Measurements from ENCODE around the gene ASAP3. TPM values are rescaled to one million over a fixed set of nuclear protein-coding genes. Genes with fewer than 3 reads are reported as not detected.

ASAP3 gene
- total RNA-seq, 1 donor from 2014 or later: 33.5 TPM

DNA sequence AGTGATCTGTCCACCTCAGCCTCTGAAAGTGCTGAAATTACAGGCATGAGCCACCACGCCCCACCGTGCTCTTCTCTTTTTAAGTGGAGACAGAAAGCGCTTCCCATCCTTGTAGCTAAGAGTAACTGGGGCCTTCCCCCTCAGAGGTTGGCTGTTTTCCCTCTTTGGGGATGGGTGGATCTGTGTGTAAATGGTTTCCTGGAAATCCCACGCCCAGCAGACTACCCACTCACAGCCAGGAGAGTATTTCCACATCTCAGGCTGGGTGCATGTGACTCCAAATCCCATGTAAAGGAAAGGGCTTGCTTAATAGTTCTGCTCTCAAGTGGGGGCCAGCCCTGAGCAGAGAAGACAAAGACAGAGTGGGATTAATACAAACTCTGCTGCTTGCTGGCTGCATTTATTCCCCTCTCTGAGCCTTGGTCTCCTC is 39.9 kb downstream of the ASAP3 start:
- no peak overlapping the region for H3K27ac Mint-ChIP-seq (ENCODE audit: unreplicated experiment)
- peaks cover 2% of the 10 kb centered on the region for H3K27me3 Mint-ChIP-seq (ENCODE audit: low read depth, unreplicated experiment)
- FAIRE-seq (no peak), DNase-seq (ENCODE audit: low read depth) (peak; percentile 61)
- Histone ChIP-seq H3K27me3 (ENCODE audit: insufficient read depth, low read length) (no peaks in the 10 kb centered on the region), H3K4me1 (ENCODE audit: insufficient read depth, low read length) (no peaks in the 10 kb centered on the region), H3K36me3 (ENCODE audit: insufficient read depth, low read length) (no peaks in the 10 kb centered on the region), H3K4me2 (ENCODE audit: low read length) (no peak overlapping the region), H3K9me3 (ENCODE audit: insufficient read depth, low read depth, low read length) (no peaks in the 10 kb centered on the region), H3K27ac (ENCODE audit: low read depth, low read length) (no peak overlapping the region), H2AFZ (ENCODE audit: low read depth, low read length) (no peak overlapping the region), H4K20me1 (ENCODE audit: insufficient read depth, low read length) (no peaks in the 10 kb centered on the region), H3K9ac (ENCODE audit: low read length) (no peak overlapping the region), H3K4me3 (ENCODE audit: insufficient read depth, low read depth, low read length) (no peak overlapping the region), H3K79me2 (ENCODE audit: insufficient read depth, low read length) (no peaks in the 10 kb centered on the region)
- H3K36me3 Mint-ChIP-seq (ENCODE audit: low read depth, unreplicated experiment): peaks cover 16% of the 10 kb centered on the region
- H3K4me3 Mint-ChIP-seq (ENCODE audit: unreplicated experiment): no peak overlapping the region
- no peaks in the 10 kb centered on the region for H3K9me3 Mint-ChIP-seq (ENCODE audit: unreplicated experiment)
- H3K4me1 Mint-ChIP-seq (ENCODE audit: low read depth, unreplicated experiment): peaks cover 3% of the 10 kb centered on the region
- no peak for TF ChIP-seq EZH2 (IDR thresholded peaks at IDR 0.05; ENCODE audit: insufficient read depth, low read length)
- TF ChIP-seq, protein P1, sequence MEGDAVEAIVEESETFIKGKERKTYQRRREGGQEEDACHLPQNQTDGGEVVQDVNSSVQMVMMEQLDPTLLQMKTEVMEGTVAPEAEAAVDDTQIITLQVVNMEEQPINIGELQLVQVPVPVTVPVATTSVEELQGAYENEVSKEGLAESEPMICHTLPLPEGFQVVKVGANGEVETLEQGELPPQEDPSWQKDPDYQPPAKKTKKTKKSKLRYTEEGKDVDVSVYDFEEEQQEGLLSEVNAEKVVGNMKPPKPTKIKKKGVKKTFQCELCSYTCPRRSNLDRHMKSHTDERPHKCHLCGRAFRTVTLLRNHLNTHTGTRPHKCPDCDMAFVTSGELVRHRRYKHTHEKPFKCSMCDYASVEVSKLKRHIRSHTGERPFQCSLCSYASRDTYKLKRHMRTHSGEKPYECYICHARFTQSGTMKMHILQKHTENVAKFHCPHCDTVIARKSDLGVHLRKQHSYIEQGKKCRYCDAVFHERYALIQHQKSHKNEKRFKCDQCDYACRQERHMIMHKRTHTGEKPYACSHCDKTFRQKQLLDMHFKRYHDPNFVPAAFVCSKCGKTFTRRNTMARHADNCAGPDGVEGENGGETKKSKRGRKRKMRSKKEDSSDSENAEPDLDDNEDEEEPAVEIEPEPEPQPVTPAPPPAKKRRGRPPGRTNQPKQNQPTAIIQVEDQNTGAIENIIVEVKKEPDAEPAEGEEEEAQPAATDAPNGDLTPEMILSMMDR (IDR thresholded peaks at IDR 0.05; ENCODE audit: insufficient read depth, low read depth, low read length): no peak

DNA sequence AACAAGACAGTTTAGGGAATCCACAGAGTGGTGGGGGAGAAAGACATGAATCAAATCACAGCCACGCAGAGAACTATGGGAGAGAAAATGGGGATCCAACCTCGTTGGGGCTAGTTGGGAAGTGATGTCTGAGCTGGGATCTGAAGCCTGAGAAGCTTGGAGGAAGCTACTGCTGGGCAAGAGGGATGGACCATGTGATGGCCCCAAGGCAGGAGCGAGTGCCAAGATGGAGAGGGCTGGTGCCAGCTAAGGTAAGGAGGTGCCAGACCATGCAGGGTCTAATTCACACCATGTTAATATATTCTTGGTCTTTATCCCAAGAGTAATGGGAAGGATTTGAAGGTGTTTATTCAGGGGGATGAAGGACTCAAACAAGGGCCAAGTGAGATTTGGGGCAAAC is 41.2 kb downstream of the ASAP3 start:
- H3K4me2 ChIP-seq (ENCODE audit: low read length): no peak overlapping the region
- no peak overlapping the region for H3K27ac ChIP-seq (ENCODE audit: low read depth, low read length)
- H3K27me3 Mint-ChIP-seq (ENCODE audit: low read depth, unreplicated experiment): peaks cover 6% of the 10 kb centered on the region
- H2AFZ ChIP-seq (ENCODE audit: low read depth, low read length): no peak overlapping the region
- no peak overlapping the region for H3K4me3 Mint-ChIP-seq (ENCODE audit: unreplicated experiment)
- FAIRE-seq (no peak), DNase-seq (ENCODE audit: low read depth) (no peak)
- no peaks in the 10 kb centered on the region for H3K36me3 ChIP-seq (ENCODE audit: insufficient read depth, low read length)
- no peaks in the 10 kb centered on the region for H3K9me3 Mint-ChIP-seq (ENCODE audit: unreplicated experiment)
- H3K9me3 ChIP-seq (ENCODE audit: insufficient read depth, low read depth, low read length): no peaks in the 10 kb centered on the region
- H3K27ac Mint-ChIP-seq (ENCODE audit: unreplicated experiment): no peak overlapping the region
- TF ChIP-seq, protein P1 (IDR thresholded peaks at IDR 0.05; ENCODE audit: insufficient read depth, low read depth, low read length): no peak
- TF ChIP-seq EZH2 (IDR thresholded peaks at IDR 0.05; ENCODE audit: insufficient read depth, low read length): no peak
- no peak overlapping the region for H3K4me3 ChIP-seq (ENCODE audit: insufficient read depth, low read depth, low read length)
- peaks cover 3% of the 10 kb centered on the region for H3K4me1 Mint-ChIP-seq (ENCODE audit: low read depth, unreplicated experiment)
- H3K27me3 ChIP-seq (ENCODE audit: insufficient read depth, low read length): no peaks in the 10 kb centered on the region
- H3K9ac ChIP-seq (ENCODE audit: low read length): no peak overlapping the region
- H3K4me1 ChIP-seq (ENCODE audit: insufficient read depth, low read length): no peaks in the 10 kb centered on the region
- peaks cover 23% of the 10 kb centered on the region for H3K36me3 Mint-ChIP-seq (ENCODE audit: low read depth, unreplicated experiment)
- no peaks in the 10 kb centered on the region for H4K20me1 ChIP-seq (ENCODE audit: insufficient read depth, low read length)
- H3K79me2 ChIP-seq (ENCODE audit: insufficient read depth, low read length): no peaks in the 10 kb centered on the region

DNA sequence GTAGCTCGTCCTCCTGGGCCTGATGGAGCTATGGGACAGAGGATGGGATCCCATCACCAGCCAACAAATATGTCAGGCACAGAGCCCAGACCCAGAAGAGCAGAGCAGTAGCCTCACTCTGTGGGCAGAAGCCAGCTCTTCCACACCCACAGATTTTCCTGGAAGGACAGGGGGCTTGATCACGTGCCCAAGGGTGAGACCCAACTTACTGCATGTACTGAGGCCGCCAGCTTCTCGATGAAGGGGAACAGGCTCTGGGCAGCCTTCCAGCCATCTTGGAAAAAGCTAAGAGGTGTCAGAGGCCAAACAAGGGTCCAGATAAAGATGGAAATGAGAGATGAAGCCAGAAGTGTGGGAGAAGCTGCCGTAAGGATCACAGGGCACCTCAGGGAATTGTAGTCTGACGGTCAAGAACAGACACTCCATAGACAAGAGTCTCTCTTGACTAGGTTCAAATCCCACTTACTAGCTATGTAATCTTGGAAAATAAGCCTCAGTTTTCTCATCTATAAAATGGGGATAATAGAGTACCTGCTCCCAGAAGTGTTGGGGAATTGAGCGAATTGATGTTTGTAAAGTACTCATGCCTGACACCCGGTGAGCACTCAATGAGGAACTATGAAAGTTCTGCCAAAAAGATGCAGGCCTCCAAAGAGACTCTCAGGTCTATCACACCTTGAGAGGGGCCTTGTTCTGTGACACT is 42.4 kb downstream of the ASAP3 start:
- no peaks in the 10 kb centered on the region for H3K79me2 ChIP-seq (ENCODE audit: insufficient read depth, low read length)
- H3K27me3 ChIP-seq (ENCODE audit: insufficient read depth, low read length): no peaks in the 10 kb centered on the region
- no peak for DNase-seq (ENCODE audit: low read depth)
- H3K36me3 ChIP-seq (ENCODE audit: insufficient read depth, low read length): no peaks in the 10 kb centered on the region
- no peak for FAIRE-seq
- no peaks in the 10 kb centered on the region for H3K4me1 ChIP-seq (ENCODE audit: insufficient read depth, low read length)
- H3K4me3 Mint-ChIP-seq (ENCODE audit: unreplicated experiment): no peak overlapping the region
- H3K4me3 ChIP-seq (ENCODE audit: insufficient read depth, low read depth, low read length): no peak overlapping the region
- no peak overlapping the region for H2AFZ ChIP-seq (ENCODE audit: low read depth, low read length)
- no peak for TF ChIP-seq EZH2 (IDR thresholded peaks at IDR 0.05; ENCODE audit: insufficient read depth, low read length)
- TF ChIP-seq, protein P1 (IDR thresholded peaks at IDR 0.05; ENCODE audit: insufficient read depth, low read depth, low read length): no peak
- H4K20me1 ChIP-seq (ENCODE audit: insufficient read depth, low read length): no peaks in the 10 kb centered on the region
- no peak overlapping the region for H3K4me2 ChIP-seq (ENCODE audit: low read length)
- H3K9me3 Mint-ChIP-seq (ENCODE audit: unreplicated experiment): no peaks in the 10 kb centered on the region
- H3K9ac ChIP-seq (ENCODE audit: low read length): no peak overlapping the region
- no peak overlapping the region for H3K27ac Mint-ChIP-seq (ENCODE audit: unreplicated experiment)
- peaks cover 3% of the 10 kb centered on the region for H3K4me1 Mint-ChIP-seq (ENCODE audit: low read depth, unreplicated experiment)
- H3K36me3 Mint-ChIP-seq (ENCODE audit: low read depth, unreplicated experiment): peaks cover 24% of the 10 kb centered on the region
- no peaks in the 10 kb centered on the region for H3K9me3 ChIP-seq (ENCODE audit: insufficient read depth, low read depth, low read length)
- no peak overlapping the region for H3K27ac ChIP-seq (ENCODE audit: low read depth, low read length)
- H3K27me3 Mint-ChIP-seq (ENCODE audit: low read depth, unreplicated experiment): peaks cover 7% of the 10 kb centered on the region
